BE2C (cell line): ENCODE measurements around the gene FAM53B.

Source experiments
- DNase-seq: peaks from one replicate; pipeline ENCODE4 v3.0.0-alpha.2; 2020
- H3K27me3 ChIP-seq: fragments of 250-450 bp; sonication (Bioruptor Pico); 2 replicates; pipeline ENCODE4 v1.5.1; 2020; ENCODE audit warnings: mild to moderate bottlenecking
- H3K36me3 ChIP-seq: fragments of 250-450 bp; sonication (Bioruptor Pico); 2 replicates; pipeline ENCODE4 v1.5.1; 2020; ENCODE audit warnings: mild to moderate bottlenecking
- H3K4me1 ChIP-seq: fragments of 250-450 bp; sonication (Bioruptor Pico); 2 replicates; pipeline ENCODE4 v1.5.1; 2020
- H3K4me3 ChIP-seq: 2 replicates; pipeline ENCODE4 v1.5.1; 2011; ENCODE audit warnings: low read depth, low read length
- H3K9me3 ChIP-seq: fragments of 250-450 bp; sonication (Bioruptor Pico); 2 replicates; pipeline ENCODE4 v1.5.1; 2020
- TF ChIP-seq, protein P1 (sequence below): IDR thresholded peaks from 2 replicates; pipeline ENCODE4 v1.5.1; 2012; ENCODE audit warnings: mild to moderate bottlenecking, low read depth, low read length

The FAM53B gene

DNA sequence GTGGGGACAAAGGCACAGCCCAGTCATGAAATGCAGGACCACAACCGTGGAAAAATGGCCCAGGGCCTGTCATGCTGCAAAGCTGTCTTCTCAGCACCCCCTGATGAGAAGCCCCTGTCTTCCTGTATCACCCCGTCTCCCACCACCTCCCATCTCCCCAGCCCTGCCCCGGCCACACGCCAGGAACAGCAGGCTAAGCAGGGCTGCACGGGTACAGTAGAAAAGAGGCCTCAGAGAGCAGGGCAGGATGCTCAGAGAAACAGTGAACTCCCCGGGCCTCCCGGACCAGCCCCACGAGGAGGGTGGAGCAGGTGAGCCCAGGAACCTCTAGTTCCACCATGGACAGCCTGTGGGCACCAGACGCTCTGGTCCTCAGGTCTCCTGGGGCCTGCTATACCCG is 77.7 kb downstream of the FAM53B start:
- peaks cover 8% of the 10 kb centered on the region for H3K36me3 ChIP-seq
- no peaks in the 10 kb centered on the region for H3K27me3 ChIP-seq
- H3K9me3 ChIP-seq: no peaks in the 10 kb centered on the region
- no peak for DNase-seq
- TF ChIP-seq, protein P1, sequence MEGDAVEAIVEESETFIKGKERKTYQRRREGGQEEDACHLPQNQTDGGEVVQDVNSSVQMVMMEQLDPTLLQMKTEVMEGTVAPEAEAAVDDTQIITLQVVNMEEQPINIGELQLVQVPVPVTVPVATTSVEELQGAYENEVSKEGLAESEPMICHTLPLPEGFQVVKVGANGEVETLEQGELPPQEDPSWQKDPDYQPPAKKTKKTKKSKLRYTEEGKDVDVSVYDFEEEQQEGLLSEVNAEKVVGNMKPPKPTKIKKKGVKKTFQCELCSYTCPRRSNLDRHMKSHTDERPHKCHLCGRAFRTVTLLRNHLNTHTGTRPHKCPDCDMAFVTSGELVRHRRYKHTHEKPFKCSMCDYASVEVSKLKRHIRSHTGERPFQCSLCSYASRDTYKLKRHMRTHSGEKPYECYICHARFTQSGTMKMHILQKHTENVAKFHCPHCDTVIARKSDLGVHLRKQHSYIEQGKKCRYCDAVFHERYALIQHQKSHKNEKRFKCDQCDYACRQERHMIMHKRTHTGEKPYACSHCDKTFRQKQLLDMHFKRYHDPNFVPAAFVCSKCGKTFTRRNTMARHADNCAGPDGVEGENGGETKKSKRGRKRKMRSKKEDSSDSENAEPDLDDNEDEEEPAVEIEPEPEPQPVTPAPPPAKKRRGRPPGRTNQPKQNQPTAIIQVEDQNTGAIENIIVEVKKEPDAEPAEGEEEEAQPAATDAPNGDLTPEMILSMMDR: no peak
- H3K4me1 ChIP-seq: peaks cover 11% of the 10 kb centered on the region
- H3K4me3 ChIP-seq: no peak overlapping the region

DNA sequence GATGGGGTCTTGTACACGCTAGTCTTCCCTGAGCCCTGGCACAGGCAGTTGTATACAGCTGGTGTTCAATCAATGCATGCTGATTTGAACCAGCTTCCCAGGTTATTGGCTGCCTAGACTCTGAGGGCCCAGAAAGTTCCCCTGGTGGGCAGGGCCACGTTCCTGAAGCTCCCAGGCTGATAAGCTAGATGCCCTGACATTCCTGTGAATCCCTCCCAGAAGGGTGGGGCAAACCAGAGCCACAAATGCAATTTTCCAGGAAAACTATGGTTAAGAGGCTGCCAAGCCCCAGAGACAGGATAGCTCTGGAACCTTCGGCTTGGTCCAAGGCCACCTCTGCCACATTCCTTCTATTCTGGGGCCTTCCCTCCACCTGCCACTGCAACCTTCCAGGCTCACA is 78.2 kb downstream of the FAM53B start:
- H3K27me3 ChIP-seq: no peaks in the 10 kb centered on the region
- peaks cover 6% of the 10 kb centered on the region for H3K4me1 ChIP-seq
- no peaks in the 10 kb centered on the region for H3K9me3 ChIP-seq
- no peak overlapping the region for H3K4me3 ChIP-seq
- TF ChIP-seq, protein P1: no peak
- DNase-seq: no peak
- peaks cover 8% of the 10 kb centered on the region for H3K36me3 ChIP-seq

DNA sequence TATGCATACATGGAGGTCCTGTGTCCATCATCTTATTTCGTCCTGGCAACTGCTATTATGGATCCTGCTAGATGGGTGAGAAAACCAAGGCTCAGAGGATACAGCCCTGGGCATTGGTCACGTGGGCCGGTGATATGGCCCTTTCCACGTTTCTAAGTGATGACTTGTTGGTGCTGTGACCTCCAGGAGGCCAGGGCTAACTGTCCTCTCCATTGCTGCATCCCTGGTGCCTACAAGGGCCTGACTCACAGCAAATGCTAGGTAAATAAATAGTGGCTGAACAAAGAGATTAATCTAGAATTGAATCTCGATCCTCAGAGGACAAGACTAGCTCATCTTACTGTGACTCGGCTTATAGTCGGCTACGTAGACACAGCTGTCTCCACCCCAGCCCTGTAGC is 78.6 kb downstream of the FAM53B start:
- TF ChIP-seq, protein P1: no peak
- no peak overlapping the region for H3K4me3 ChIP-seq
- H3K27me3 ChIP-seq: no peaks in the 10 kb centered on the region
- H3K4me1 ChIP-seq: peaks cover 3% of the 10 kb centered on the region; the same call in 1 of the 2 replicates
- no peak for DNase-seq
- no peaks in the 10 kb centered on the region for H3K9me3 ChIP-seq
- H3K36me3 ChIP-seq: peaks cover 8% of the 10 kb centered on the region

DNA sequence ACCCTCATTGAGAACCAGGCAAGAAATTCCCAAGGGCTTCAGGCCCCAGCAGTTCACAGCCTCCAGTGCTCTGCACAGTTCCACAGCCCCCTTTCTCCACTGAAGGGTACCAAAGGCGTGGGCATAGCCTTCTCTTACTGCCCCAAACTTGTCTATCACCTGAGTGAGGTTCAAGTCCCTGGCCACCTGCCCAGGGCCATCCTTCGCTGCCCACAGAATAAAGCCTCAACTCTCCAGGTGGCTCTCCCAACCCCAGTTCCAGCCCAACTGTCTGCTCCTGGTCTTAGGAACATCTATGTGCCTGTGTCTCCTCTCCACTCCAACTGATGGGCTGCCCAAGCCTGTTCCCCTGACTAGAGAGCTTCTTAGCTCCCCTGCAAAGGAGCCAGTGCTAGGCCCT is 79.1 kb downstream of the FAM53B start:
- no peaks in the 10 kb centered on the region for H3K9me3 ChIP-seq
- peaks cover 8% of the 10 kb centered on the region for H3K36me3 ChIP-seq

DNA sequence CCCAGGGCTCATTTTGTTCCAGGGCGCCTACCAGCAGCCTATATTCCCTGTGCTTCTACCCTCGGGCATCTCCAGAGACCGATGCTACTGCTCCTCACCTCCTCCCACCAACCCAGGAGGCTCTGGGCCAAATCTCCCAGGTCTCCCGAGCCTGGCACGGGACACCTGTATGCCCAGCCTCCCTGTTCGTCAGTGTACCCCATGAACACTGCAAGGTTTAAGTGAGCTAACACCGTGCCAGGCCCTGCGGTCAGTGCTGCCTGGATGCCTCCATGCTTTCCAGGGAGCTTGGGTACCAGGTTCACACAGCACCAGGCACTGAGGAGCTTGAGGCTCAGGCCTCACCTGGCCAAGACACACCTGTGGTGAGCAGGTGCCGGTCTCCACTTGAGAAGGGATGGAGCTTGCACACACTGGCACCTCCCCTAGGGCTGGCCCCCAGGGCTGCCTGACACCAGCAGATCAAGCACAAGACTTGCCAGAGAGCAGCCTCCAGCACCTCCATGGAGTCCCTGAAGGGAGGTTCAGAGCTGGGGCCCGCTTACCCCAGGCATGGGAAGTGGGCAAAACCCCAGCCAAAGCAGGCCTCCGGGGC is 80.3 kb downstream of the FAM53B start:
- Histone ChIP-seq H3K9me3 (no peaks in the 10 kb centered on the region), H3K4me3 (no peak overlapping the region), H3K36me3 (peaks cover 8% of the 10 kb centered on the region), H3K27me3 (no peaks in the 10 kb centered on the region), H3K4me1 (no peaks in the 10 kb centered on the region)
- no peak for DNase-seq
- TF ChIP-seq, protein P1: no peak

More for the DNA sequence above, 79.1 kb downstream of the FAM53B start:
- no peak for DNase-seq
- H3K27me3 ChIP-seq: no peaks in the 10 kb centered on the region
- TF ChIP-seq, protein P1: no peak
- H3K4me3 ChIP-seq: no peak overlapping the region
- H3K4me1 ChIP-seq: no peaks in the 10 kb centered on the region; the same call in 1 of the 2 replicates

DNA sequence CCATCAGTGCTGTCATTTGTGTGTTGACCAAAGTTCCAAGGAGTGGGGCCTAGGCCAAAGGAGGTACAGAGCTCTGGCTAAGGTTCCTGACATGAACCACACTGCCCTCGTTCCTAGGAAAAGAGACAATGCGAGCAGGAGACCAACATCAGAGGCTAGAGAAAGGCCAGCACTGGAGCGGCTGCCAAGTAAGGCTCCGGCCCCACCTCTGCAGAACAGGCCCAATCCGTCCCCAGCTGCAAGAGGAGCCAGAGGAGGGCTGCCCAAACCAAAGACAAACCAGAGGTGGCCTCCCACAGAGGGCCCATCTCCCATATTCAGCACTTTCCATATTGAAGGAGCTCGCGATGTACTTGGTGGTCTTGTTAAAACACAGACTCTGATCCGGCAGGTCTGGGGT is 81.0 kb downstream of the FAM53B start:
- no peak for DNase-seq
- peaks cover 8% of the 10 kb centered on the region for H3K36me3 ChIP-seq
- no peaks in the 10 kb centered on the region for H3K27me3 ChIP-seq
- H3K4me3 ChIP-seq: no peak overlapping the region
- no peaks in the 10 kb centered on the region for H3K4me1 ChIP-seq
- no peaks in the 10 kb centered on the region for H3K9me3 ChIP-seq
- TF ChIP-seq, protein P1: no peak
